Natural killer cell (primary cell): Measurements from ENCODE around the gene CAPN5. TPM values are rescaled to one million over a fixed set of nuclear protein-coding genes. Genes with fewer than 3 reads are reported as not detected.
"Not testable (repeated sequence)": the region's sequence is repeated elsewhere in the genome, so short reads cannot be mapped to it uniquely, and the experiment has no call there.

Source experiments
- ATAC-seq, 3 donors: fragments of 150-1000 bp in 2 of 3; fragments of 200-7000 bp in 1 of 3; cut with Tn5 transposase; 1 replicate in 1 of 3; 2 replicates in 2 of 3; pipeline ENCODE4 v1.10.0; 2021; ENCODE audit warnings: mild to moderate bottlenecking in 2 of 3, moderate library complexity in 2 of 3
- DNase-seq, 2 donors: peaks; one replicate each; pipeline versions ENCODE4 v3.0.0 to v3.0.0-alpha.2; 2013 to 2021; ENCODE audit warnings: mixed read lengths in 1 of 2
- H3K27ac ChIP-seq: one replicate; pipeline ENCODE4 v1.5.1; 2013; ENCODE audit warnings: mild to moderate bottlenecking, low read length
- H3K27me3 ChIP-seq: one replicate; pipeline ENCODE4 v1.6.1; 2013; ENCODE audit warnings: low read length; ENCODE audit not compliant: control insufficient read depth, insufficient read depth
- H3K36me3 ChIP-seq: one replicate; pipeline ENCODE4 v1.6.1; 2013; ENCODE audit warnings: low read length; ENCODE audit not compliant: control insufficient read depth, insufficient read depth
- H3K4me1 ChIP-seq: one replicate; pipeline ENCODE4 v1.6.1; 2013; ENCODE audit warnings: low read length; ENCODE audit not compliant: control insufficient read depth, insufficient read depth
- H3K4me3 ChIP-seq: one replicate; pipeline ENCODE4 v1.5.1; 2013; ENCODE audit warnings: low read length
- H3K9me3 ChIP-seq: one replicate; pipeline ENCODE4 v1.6.1; 2013; ENCODE audit warnings: low read length; ENCODE audit not compliant: control insufficient read depth, insufficient read depth
- H3K27ac Mint-ChIP-seq, 2 donors: one replicate each; pipeline ENCODE4 v1.8.0; 2022; ENCODE audit warnings: mild to moderate bottlenecking in 2 of 2, mixed read lengths in 2 of 2, moderate library complexity in 1 of 2
- H3K27me3 Mint-ChIP-seq, 2 donors: one replicate each; pipeline ENCODE4 v1.8.0; 2022; ENCODE audit warnings: low read depth in 2 of 2, mixed read lengths in 2 of 2
- H3K36me3 Mint-ChIP-seq: one replicate; pipeline ENCODE4 v1.8.0; 2022; ENCODE audit warnings: mixed read lengths
- H3K4me1 Mint-ChIP-seq, 2 donors: one replicate each; pipeline ENCODE4 v1.8.0; 2022; ENCODE audit warnings: mixed read lengths in 2 of 2
- H3K4me3 Mint-ChIP-seq: one replicate; pipeline ENCODE4 v1.8.0; 2022; ENCODE audit warnings: mild to moderate bottlenecking, moderate library complexity, mixed read lengths
- H3K9me3 Mint-ChIP-seq, 2 donors: one replicate each; pipeline ENCODE4 v1.8.0; 2022; ENCODE audit warnings: mixed read lengths in 2 of 2
- CTCF ChIP-seq: fragments of 200-600 bp; IDR thresholded peaks from one replicate; pipeline ENCODE4 v1.8.0; 2022; ENCODE audit warnings: antibody characterized with exemption
- WGBS: methylation state at CpG from one replicate; pipeline ENCODE4 v1.1.7; 2013; ENCODE audit warnings: missing lambda C conversion rate; ENCODE audit not compliant: insufficient coverage; 5-methylcytosine and 5-hydroxymethylcytosine counted together
- intact Hi-C: fragments of 100-400 bp; cut with micrococcal nuclease; formaldehyde crosslinking; loops from one replicate; pipeline ENCODE4 v1.14.2; 2022
- total RNA-seq, 4 donors: library from RNA; stranded (reverse); fragments of 120-200 nt in 1 of 4; gene quantifications; one replicate each; pipeline versions ENCODE4 v1.2.3 to v1.2.4, GENCODE V29; 2013 to 2022

Gene CAPN5
- total RNA-seq, 3 donors from 2014 or later (not counting 1 experiment from before 2014, with no cell fraction given), result 32.3 to 34.5 (median 34.3) TPM

- no peak for DNase-seq
- TF ChIP-seq CTCF, result no peak
- no peak overlapping the region for H3K27ac ChIP-seq
- no peaks in the 10 kb centered on the region for H3K27me3 ChIP-seq
- no peak overlapping the region for H3K4me3 ChIP-seq
- no peaks in the 10 kb centered on the region for H3K36me3 Mint-ChIP-seq
- ATAC-seq, result no peak
- H3K4me1 ChIP-seq, result no peaks in the 10 kb centered on the region
- H3K36me3 ChIP-seq, result no peaks in the 10 kb centered on the region
- 90% methylated on average over 5 of the region's 5 CpGs for WGBS
- peaks cover 2 to 3% of the 10 kb centered on the region in 2 donors for H3K9me3 Mint-ChIP-seq
- H3K27me3 Mint-ChIP-seq, result peaks cover 2 to 18% of the 10 kb centered on the region in 2 donors
- H3K9me3 ChIP-seq, result peaks cover 16% of the 10 kb centered on the region
- H3K27ac Mint-ChIP-seq, result no peak overlapping the region
- intact Hi-C loops, result no loop called here
- H3K4me1 Mint-ChIP-seq, result no peaks in the 10 kb centered on the region
- no peak overlapping the region for H3K4me3 Mint-ChIP-seq
Measured at GRCh38 chr11:77059806-77060205, 7.0 kb upstream of the CAPN5 start.

GRCh38 chr11:77060234-77060633 lies 6.5 kb upstream of the CAPN5 start:
- no peak for DNase-seq
- Mint-ChIP-seq H3K36me3 (no peaks in the 10 kb centered on the region), H3K4me3 (no peak overlapping the region), H3K4me1 (no peaks in the 10 kb centered on the region), H3K9me3 (peaks cover 2 to 3% of the 10 kb centered on the region in 2 donors), H3K27me3 (peaks cover 5 to 18% of the 10 kb centered on the region in 2 donors), H3K27ac (no peak overlapping the region)
- Histone ChIP-seq H3K36me3 (no peaks in the 10 kb centered on the region), H3K27me3 (no peaks in the 10 kb centered on the region), H3K27ac (no peak overlapping the region), H3K9me3 (peaks cover 16% of the 10 kb centered on the region), H3K4me3 (no peak overlapping the region), H3K4me1 (no peaks in the 10 kb centered on the region)
- TF ChIP-seq CTCF, result no peak
- ATAC-seq, result no peak
- WGBS, result 86% methylated on average over 3 of the region's 4 CpGs
- intact Hi-C loops, result no loop called here

- H3K27ac Mint-ChIP-seq, H3K9me3 Mint-ChIP-seq, DNase-seq, intact Hi-C loops, H3K36me3 Mint-ChIP-seq, H3K36me3 ChIP-seq, H3K4me3 ChIP-seq, H3K4me1 Mint-ChIP-seq, H3K4me3 Mint-ChIP-seq, H3K4me1 ChIP-seq, H3K27ac ChIP-seq, ATAC-seq, H3K27me3 ChIP-seq: not testable (repeated sequence)
- peaks cover 8 to 18% of the 10 kb centered on the region in 2 donors for H3K27me3 Mint-ChIP-seq
- WGBS, result 80% methylated on average over 3 of the region's 4 CpGs
- H3K9me3 ChIP-seq, result peaks cover 13% of the 10 kb centered on the region
Measured at GRCh38 chr11:77061258-77061657, 5.5 kb upstream of the CAPN5 start.

- Mint-ChIP-seq H3K4me1 (peaks cover 10 to 13% of the 10 kb centered on the region in 2 donors), H3K27me3 (peaks cover 8 to 18% of the 10 kb centered on the region in 2 donors), H3K9me3 (no peaks in the 10 kb centered on the region), H3K4me3 (no peak overlapping the region), H3K36me3 (no peaks in the 10 kb centered on the region), H3K27ac (no peak overlapping the region)
- no peak for TF ChIP-seq CTCF
- Histone ChIP-seq H3K27me3 (peaks cover 6% of the 10 kb centered on the region), H3K36me3 (no peaks in the 10 kb centered on the region), H3K4me1 (peaks cover 19% of the 10 kb centered on the region), H3K9me3 (peaks cover 2% of the 10 kb centered on the region), H3K27ac (no peak overlapping the region), H3K4me3 (no peak overlapping the region)
- DNase-seq (no peak), ATAC-seq (no peak)
- intact Hi-C loops, result no loop called here
Measured at GRCh38 chr11:77062924-77063323, 3.8 kb upstream of the CAPN5 start.
